Urinary bladder (tissue), 4 donors: ENCODE results near the gene RIPOR1. TPM values are rescaled to one million over a fixed set of nuclear protein-coding genes. Genes with fewer than 3 reads are reported as not detected.

Experiments
- DNase-seq: peaks from one replicate; pipeline ENCODE4 v3.0.0-alpha.2; 2015; ENCODE audit errors: extremely low spot score
- H3K27ac ChIP-seq: one replicate; pipeline ENCODE4 v1.5.1; 2013; ENCODE audit warnings: low read depth, mild to moderate bottlenecking, moderate library complexity
- H3K36me3 ChIP-seq: one replicate; pipeline ENCODE4 v1.6.1; 2013; ENCODE audit warnings: mild to moderate bottlenecking, moderate library complexity; ENCODE audit not compliant: insufficient read depth
- H3K4me1 ChIP-seq: one replicate; pipeline ENCODE4 v1.6.1; 2013; ENCODE audit warnings: mild to moderate bottlenecking, moderate library complexity; ENCODE audit not compliant: insufficient read depth
- H3K4me3 ChIP-seq: one replicate; pipeline ENCODE4 v1.5.1; 2013; ENCODE audit warnings: low read depth, low read length
- whole genome bisulfite sequencing: extraction: QIAGEN DNeasy Blood & Tissue Kit; methylation state at CpG from one replicate; pipeline ENCODE4 v1.1.7; 2013; 5-methylcytosine and 5-hydroxymethylcytosine counted together
- polyA plus RNA-seq: library from polyadenylated mRNA; stranded (reverse); fragments of 200-250 nt; gene quantifications from one replicate; pipeline ENCODE4 v1.2.3, GENCODE V29; 2013
- total RNA-seq: library from RNA; depleted of rRNA; stranded (reverse); fragments of >200 nt; gene quantifications from one replicate; pipeline ENCODE4 v1.2.3, GENCODE V29; 2014
- donor health status: healthy with polysubstance abuse.
- donor health status: healthy.

Gene RIPOR1
- total and polyA plus RNA-seq, 2 donors, result 20.5 to 59.0 TPM

DNA sequence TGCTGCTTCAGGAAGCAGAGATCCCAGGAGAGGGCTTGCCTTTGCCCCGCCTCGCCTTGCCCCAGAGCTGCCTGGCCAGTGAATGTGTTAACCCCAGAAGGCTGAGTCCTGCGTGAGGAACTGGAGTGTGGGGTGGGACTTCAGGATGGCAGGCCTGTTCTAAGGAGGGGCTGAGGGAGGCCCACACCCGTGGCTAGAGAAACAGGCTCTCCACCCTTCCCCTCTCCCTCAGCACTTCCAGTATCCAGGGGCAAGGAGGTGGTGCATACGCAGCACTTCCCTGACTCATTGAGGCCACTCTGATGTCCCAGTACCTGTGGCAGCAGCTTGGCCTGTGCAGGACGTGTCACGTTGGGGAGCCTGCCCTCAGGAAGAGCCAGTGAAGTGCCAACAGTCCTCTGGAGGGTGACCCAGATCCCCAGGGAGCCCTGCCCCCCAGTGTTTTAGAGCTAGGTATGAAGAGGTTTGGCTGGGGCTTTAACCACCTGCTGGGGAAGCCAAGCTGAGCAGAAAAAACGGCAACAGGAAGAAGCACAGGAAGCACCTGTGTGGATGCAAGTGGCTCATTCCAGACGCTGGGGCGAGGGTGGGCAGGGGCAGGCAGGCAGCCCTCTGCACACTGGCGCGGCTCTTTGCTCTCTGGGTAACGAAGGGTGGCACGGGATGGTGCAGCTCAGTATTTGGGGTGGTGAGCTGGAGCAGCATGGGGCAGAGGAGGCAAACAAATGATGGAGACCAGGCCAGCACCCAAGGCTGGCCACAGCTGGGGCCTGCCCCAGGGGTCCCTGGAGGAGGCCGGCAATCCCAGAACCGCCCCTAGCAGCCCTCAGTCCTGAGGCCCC, 19.0 kb downstream of the RIPOR1 start:
- H3K4me3 ChIP-seq, result no peak overlapping the region
- 61% methylated on average over 16 of the region's 16 CpGs for WGBS
- no peak overlapping the region for H3K27ac ChIP-seq
- no peaks in the 10 kb centered on the region for H3K4me1 ChIP-seq
- DNase-seq, result no peak
- no peaks in the 10 kb centered on the region for H3K36me3 ChIP-seq

DNA sequence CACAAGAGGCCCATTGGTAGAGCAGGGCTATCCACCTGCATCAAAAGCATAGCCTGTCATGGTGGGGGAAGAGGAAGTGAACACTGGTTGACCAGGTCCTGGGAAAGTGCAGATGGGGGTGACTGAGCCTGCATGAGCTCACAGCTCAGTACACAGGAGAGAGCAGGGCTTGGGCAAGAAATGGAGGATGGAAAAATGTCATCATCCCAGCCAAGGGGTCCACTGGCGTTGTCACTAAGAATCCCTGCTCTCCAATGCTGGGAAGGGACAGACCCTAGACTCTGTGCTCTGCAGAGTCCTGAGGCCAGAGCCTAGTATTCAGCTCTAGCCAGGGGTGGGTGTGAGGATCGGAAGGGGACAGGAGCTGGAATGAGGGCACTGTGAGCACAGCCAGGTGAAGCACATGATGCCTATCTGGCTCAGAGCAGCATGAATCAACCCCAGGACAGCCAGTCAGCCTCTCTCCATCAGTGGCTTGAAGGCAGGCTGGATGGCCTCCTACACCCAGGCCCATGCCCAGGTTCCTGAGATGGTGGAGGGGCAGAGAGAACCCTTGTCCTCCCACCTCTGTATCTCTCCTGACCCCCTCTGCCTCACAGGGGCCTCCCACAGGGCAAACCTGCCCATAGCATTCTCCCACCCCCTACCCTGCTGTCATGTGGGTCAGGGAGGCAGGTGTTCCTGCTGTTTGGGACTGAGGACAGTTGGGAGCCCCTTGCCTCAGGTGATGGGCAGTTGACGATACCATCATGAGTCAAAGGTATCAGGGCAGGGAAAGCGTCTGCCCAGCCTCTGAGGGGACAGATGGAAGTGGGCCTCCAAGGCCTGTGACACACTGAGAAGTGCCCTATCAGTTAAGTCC, 19.9 kb downstream of the RIPOR1 start:
- no peaks in the 10 kb centered on the region for H3K4me1 ChIP-seq
- H3K36me3 ChIP-seq, result no peaks in the 10 kb centered on the region
- no peak overlapping the region for H3K27ac ChIP-seq
- whole genome bisulfite sequencing, result 87% methylated on average over 4 of the region's 4 CpGs
- no peak overlapping the region for H3K4me3 ChIP-seq
- no peak for DNase-seq

DNA sequence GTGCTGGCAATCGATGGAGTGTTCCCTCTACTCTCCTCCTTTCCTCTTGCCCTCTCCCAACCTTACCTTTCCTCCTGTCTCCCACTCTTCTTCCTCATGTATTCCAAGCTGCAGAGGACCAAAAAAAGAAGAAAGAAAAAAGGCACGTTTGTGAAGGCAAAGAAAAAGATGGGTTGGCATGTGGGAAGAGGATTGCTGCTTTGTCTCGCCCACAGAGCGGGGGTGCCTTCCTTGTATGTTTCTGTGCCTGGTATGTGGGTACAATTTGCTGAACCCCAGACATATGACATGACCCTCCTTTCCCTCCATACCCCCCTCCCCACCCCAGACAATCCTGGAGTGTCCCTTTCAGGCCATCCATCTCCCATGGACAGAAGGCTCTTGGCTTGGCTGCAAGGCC, 20.6 kb downstream of the RIPOR1 start:
- WGBS, result 82% methylated on average over 4 of the region's 4 CpGs
- Histone ChIP-seq H3K4me3 (no peak overlapping the region), H3K4me1 (no peaks in the 10 kb centered on the region), H3K36me3 (no peaks in the 10 kb centered on the region), H3K27ac (no peak overlapping the region)
- DNase-seq, result no peak

DNA sequence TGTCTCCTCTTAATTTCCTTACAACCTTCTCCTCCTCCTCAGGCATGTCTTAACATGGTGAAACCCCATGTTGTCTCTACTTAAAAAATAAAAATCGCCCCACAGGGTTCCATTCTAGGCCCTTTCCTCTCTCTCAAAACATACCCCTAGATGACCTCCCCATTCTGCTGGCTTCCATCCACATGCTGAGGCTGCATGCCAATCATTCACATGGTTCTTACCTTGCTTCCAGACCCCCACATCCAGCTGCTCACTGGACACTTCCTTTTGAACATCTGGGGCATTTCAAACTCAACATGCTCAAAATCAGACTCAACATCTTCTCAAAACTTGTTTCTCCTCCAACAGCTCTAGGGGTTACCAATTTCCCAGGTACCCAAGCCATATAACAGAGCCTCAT, 21.3 kb downstream of the RIPOR1 start:
- no peak overlapping the region for H3K27ac ChIP-seq
- H3K4me3 ChIP-seq, result no peak overlapping the region
- H3K4me1 ChIP-seq, result no peaks in the 10 kb centered on the region
- DNase-seq, result no peak
- no peaks in the 10 kb centered on the region for H3K36me3 ChIP-seq
- 76% methylated on average over 1 of the region's 1 CpG for WGBS

DNA sequence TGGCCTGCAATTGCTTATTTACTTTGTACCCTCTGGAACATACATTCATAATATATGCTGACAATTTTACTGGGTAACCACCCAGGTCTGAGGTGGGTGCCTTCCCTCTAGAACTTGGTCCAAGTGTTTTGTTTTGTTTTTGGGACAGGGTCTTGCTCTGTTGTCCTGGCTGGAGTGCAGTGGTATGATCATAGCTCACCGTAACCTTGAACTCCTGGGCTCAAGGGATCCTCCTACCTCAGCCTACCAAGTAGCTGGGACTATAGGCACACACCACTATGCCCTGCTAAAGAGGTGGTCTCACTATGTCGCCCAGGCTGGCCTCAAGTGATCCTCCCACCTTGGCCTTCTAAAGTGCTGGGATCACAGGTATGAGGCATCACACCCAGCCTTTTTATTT, 22.5 kb downstream of the RIPOR1 start:
- no peak overlapping the region for H3K4me3 ChIP-seq
- DNase-seq, result no peak
- H3K4me1 ChIP-seq, result no peaks in the 10 kb centered on the region
- H3K36me3 ChIP-seq, result no peaks in the 10 kb centered on the region
- no peak overlapping the region for H3K27ac ChIP-seq
- WGBS, result 94% methylated on average over 2 of the region's 2 CpGs

DNA sequence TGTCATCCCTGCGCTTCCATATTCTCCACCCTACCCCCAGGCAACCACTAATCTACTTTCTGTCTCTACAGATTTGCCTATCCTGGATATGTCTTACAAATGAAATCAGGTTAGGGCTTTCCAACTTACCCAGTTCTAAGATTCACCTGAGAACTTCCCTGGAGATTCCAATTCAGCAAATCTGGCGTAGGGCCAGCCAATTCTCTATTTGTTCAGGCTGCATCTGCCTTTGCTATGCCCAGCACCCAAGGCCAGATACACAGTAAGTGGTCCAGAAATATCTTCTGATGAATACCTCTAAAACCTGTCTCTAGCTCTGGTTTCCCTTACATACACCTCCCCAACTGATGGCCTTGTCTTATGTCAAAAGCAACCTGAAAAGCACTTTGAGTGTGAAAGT, 23.3 kb downstream of the RIPOR1 start:
- Histone ChIP-seq H3K4me1 (no peaks in the 10 kb centered on the region), H3K27ac (no peak overlapping the region)

DNA sequence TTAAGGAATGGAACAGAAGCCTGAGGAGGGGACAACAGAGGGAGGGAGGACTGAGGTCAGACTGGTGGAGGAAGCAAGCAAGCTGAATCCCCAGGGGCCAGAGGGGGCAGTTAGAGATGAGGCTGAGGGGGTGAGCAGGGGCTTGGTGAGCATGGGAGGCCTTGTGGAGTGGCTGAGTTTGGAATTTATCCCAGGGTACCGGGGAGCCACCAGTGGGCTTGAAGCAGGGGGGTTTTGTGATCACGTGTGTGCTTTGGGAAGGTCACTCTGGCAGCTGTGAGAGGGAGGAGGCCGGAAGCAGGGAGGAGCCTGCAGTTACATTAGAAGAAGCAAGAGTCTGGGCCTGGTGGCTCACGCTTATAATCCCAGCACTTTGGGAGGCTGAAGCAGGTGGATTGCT, 23.8 kb downstream of the RIPOR1 start:
- H3K36me3 ChIP-seq, result no peaks in the 10 kb centered on the region
- H3K4me3 ChIP-seq, result no peak overlapping the region
- DNase-seq, result no peak
- 44% methylated on average over 4 of the region's 4 CpGs for WGBS
- H3K27ac ChIP-seq, result no peak overlapping the region
- H3K4me1 ChIP-seq, result no peaks in the 10 kb centered on the region

More for the DNA sequence above, 23.3 kb downstream of the RIPOR1 start:
- WGBS, result 94% methylated on average over 2 of the region's 2 CpGs
- no peak overlapping the region for H3K4me3 ChIP-seq
- no peaks in the 10 kb centered on the region for H3K36me3 ChIP-seq
- DNase-seq, result no peak

DNA sequence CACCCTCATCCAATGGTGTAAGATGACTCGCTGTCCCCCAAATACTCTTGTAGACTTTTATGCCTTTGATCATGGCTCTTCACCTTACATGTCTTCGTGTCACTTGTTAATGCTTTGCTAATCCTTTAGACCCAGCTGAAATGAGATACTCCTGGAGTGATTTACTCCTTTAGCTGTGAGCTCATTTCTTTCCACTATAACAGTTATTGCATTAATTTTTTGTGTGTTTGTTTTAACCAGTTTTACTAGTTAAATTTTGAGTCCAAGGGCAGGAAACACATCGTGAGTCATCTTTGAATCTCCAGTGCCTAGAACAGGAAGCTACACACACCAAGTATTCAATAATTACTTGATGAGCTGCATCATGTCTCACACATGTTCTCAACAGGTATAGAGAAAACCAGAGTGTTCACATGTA, 27.2 kb downstream of the RIPOR1 start:
- no peak for DNase-seq
- WGBS, result 58% methylated on average over 3 of the region's 3 CpGs
- no peaks in the 10 kb centered on the region for H3K36me3 ChIP-seq
- no peaks in the 10 kb centered on the region for H3K4me1 ChIP-seq
- no peak overlapping the region for H3K27ac ChIP-seq
- no peak overlapping the region for H3K4me3 ChIP-seq

DNA sequence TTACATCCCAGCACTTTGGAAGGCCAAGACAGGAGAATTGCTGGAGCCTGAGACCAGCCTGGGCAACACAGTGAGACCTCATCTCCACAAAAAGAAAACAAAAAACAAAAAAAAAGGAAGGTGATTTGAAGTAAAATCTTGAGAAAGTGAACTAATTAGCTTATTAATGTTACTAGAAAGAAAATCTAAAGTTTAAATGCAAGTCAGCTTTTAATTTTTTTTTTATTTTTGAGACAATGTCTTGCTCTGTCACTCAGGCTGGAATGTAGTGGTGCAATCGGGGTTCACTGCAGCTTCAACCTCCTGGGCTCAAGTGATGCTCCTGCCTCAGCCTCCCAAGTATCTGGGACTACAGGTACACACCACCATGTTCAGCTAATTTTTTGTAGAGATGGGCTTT, 30.2 kb downstream of the RIPOR1 start:
- no peaks in the 10 kb centered on the region for H3K4me1 ChIP-seq
- no peak overlapping the region for H3K4me3 ChIP-seq
- no peaks in the 10 kb centered on the region for H3K36me3 ChIP-seq
- DNase-seq, result no peak
- 81% methylated on average over 1 of the region's 1 CpG for WGBS
- H3K27ac ChIP-seq, result no peak overlapping the region

DNA sequence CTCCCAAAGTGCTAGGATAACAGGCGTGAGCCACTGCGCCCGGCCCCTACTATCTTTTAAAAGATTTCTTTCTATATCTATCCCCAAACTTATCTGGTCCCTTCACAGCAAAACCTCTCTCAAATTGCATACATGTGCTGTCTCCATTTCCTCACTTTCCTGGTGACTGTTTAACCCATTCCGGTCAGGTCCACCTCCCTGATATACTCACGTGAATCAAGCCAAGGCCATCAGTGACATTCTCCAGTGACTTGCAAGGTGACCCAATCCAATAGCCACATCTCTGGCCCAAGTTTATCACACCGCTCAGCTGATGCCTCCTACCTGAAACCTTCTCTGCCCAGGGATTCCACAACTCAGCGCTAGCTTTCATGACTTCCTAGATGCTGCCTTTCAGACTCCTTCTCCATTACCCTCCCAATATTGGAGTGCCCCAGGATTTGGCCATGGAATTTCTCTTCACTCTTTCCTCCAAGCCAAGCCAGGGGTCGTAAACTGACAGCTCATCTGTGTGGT, 32.3 kb downstream of the RIPOR1 start:
- H3K4me1 ChIP-seq, result no peaks in the 10 kb centered on the region
- WGBS, result 87% methylated on average over 8 of the region's 8 CpGs
- no peak for DNase-seq
- no peak overlapping the region for H3K27ac ChIP-seq
- no peak overlapping the region for H3K4me3 ChIP-seq
- no peaks in the 10 kb centered on the region for H3K36me3 ChIP-seq

DNA sequence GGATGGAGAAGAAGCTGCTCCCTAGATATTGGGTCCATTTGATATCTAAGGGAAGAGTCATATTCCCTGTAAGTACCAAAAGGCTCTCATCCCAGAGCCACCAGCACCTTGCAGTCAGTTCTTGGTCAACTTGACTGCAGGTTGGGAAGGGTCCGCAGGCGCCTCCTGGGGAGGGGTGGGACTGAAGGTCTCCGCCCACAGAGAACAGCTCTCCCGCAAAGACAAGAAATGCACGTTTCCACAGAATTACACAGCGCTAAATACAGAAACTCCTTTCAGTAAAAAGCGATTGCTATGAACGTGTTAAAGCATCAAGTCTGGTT, 32.8 kb downstream of the RIPOR1 start:
- Histone ChIP-seq H3K27ac (peak overlapping the region; percentile 46), H3K36me3 (no peaks in the 10 kb centered on the region), H3K4me1 (no peaks in the 10 kb centered on the region), H3K4me3 (peak overlapping the region; percentile 91)
- 4% methylated on average over 8 of the region's 8 CpGs for WGBS
- DNase-seq, result no peak

DNA sequence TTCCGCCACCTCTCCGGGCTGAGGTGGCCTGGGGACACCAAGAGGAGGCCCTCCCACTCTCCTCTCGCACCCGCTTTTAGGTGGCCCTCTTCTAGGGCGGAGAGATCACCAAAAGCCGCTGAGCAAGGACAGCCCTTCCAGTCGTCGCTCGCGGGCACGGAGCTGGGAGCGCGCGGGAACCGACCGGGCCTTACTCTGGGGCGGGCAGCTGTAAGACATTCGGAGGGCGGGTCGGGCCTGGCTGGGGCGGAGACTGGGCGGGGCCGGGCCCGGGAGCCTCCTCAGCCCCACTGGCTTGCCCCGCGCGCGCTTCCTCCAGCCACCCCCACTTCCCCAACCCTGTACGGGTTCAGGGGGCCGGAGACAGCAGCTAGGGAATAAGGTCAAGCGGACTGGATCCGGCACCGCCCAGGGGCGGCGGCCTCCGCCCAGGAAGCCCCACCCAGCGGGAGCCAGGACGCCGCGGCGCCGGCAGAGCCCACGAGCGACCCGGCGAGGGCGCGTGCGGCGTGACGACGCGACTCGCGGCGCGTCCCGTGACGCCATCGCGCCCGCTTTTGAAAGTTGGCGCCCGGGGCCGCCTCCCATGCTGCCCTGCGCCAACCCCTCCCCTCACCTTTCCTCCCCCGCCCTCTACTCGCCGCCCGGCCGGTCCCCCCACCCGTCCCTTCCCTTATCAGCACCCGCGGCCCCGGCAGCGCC, 33.3 kb downstream of the RIPOR1 start:
- no peaks in the 10 kb centered on the region for H3K4me1 ChIP-seq
- under 1% methylated on average over 76 of the region's 76 CpGs for WGBS
- peak; percentile 81 for DNase-seq
- H3K27ac ChIP-seq, result peak overlapping the region; percentile 98
- H3K36me3 ChIP-seq, result no peaks in the 10 kb centered on the region
- H3K4me3 ChIP-seq, result peak overlapping the region; percentile 91

DNA sequence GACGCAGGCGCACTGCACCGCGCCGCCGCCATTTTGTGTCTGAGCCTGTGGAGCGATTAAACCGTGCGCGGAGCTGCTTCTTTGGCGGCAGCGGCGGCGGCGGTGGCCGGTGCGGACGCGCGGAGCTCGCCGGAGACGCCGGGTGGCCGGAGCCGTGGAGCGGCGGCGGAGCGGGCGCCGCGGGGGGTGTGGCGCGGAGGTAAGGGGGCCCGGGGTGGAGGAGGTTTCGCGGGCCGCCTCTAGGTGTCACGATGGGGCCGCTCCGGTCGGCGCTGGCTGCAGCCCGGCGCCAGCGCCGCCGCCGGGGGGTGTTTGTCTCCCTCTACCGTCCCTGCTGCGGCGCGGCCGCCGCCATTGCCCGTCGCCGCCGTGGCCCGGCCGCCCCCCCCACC, 33.9 kb downstream of the RIPOR1 start, which contains the start of gene CTCF:
CTCF (plus strand) TSS at position 1 of the 392 bp plus-strand sequence. CDS start 48,307 bp downstream, outside the sequence.
- peak within 1 kb of the TSS; percentile 91 for H3K4me3 ChIP-seq
- no peaks in the 10 kb centered on the region for H3K4me1 ChIP-seq
- no peaks in the 10 kb centered on the region for H3K36me3 ChIP-seq
- peak; percentile 45 for DNase-seq
- peak within 1 kb of the TSS; percentile 100 for H3K27ac ChIP-seq
- under 1% methylated on average over 62 of the region's 62 CpGs for WGBS
